ENCODE data around the gene SLC25A23.

SLC25A23 gene

GRCh38 chr19:6423499-6424194 lies 35.9 kb downstream of the SLC25A23 start (continued):
- TF ChIP-seq IKZF3 (tag by site-specific recombination; IDR thresholded peaks at IDR 0.05) (no peak), ZNF585B (tag by site-specific recombination; IDR thresholded peaks at IDR 0.05) (no peak), ZNF302 (tag by site-specific recombination; IDR thresholded peaks at IDR 0.05; ENCODE audit: low read depth) (no peak), ZNF549 (tag by site-specific recombination; IDR thresholded peaks at IDR 0.05) (no peak), SP2 (tag by site-specific recombination; IDR thresholded peaks at IDR 0.05) (peak; percentile 86), KLF1 (tag by site-specific recombination; IDR thresholded peaks at IDR 0.05) (0 out of 2 replicates have a peak, but pooled peaks have one; percentile 23), ZNF274 (IDR thresholded peaks at IDR 0.05; ENCODE audit: low read length) (no peak), ZNF274 (tag by site-specific recombination; IDR thresholded peaks at IDR 0.05; ENCODE audit: borderline replicate concordance) (no peak), GLIS2 (tag by site-specific recombination; IDR thresholded peaks at IDR 0.05) (peak; percentile 23), INSM2 (tag by site-specific recombination; IDR thresholded peaks at IDR 0.05) (no peak), ZNF433 (tag by site-specific recombination; IDR thresholded peaks at IDR 0.05; ENCODE audit: low read depth) (no peak), ZNF639 (tag by site-specific recombination; IDR thresholded peaks at IDR 0.05) (no peak), ZNF510 (tag by site-specific recombination; IDR thresholded peaks at IDR 0.05; ENCODE audit: insufficient replicate concordance) (no peak), KLF16 (tag by site-specific recombination; IDR thresholded peaks at IDR 0.05) (0 out of 2 replicates have a peak, but pooled peaks have one; percentile 11), ZNF645 (tag by site-specific recombination; IDR thresholded peaks at IDR 0.05) (no peak), ZBTB20 (tag by site-specific recombination; IDR thresholded peaks at IDR 0.05) (no peak), ZNF121 (tag by site-specific recombination; IDR thresholded peaks at IDR 0.05) (no peak), PRDM2 (tag by site-specific recombination; IDR thresholded peaks at IDR 0.05; ENCODE audit: borderline replicate concordance) (no peak), ZNF558 (tag by site-specific recombination; IDR thresholded peaks at IDR 0.05) (no peak), ZNF280C (tag by site-specific recombination; IDR thresholded peaks at IDR 0.05) (no peak), SCRT1 (tag by site-specific recombination; IDR thresholded peaks at IDR 0.05; ENCODE audit: borderline replicate concordance) (no peak), ZNF426 (tag by site-specific recombination; IDR thresholded peaks at IDR 0.05) (no peak), ZSCAN4 (tag by site-specific recombination; IDR thresholded peaks at IDR 0.05) (no peak), ZFHX2 (tag by site-specific recombination; conservative IDR thresholded peaks at IDR 0.05) (peak; percentile 39; the same call in 1 of the 2 replicates), ZNF596 (tag by site-specific recombination; IDR thresholded peaks at IDR 0.05) (0 out of 2 replicates have a peak, but pooled peaks have one; percentile 11), ZNF654 (tag by site-specific recombination; IDR thresholded peaks at IDR 0.05; ENCODE audit: low read depth) (no peak)

All from HEK293 (cell line).